COLO668 (cell line): ENCODE data around the gene GET4.

Experiments used
- DNase-seq: peaks from one replicate; lab custom pipeline; 2025; ENCODE audit not compliant: unreplicated experiment; lab: John Stamatoyannopoulos, UW

Gene GET4

GRCh38 chr7:876077-876971 is at the start of gene GET4:
Gene GET4, plus strand, starts transcription at chr7:876554. Its CDS starts 92 bp downstream, at chr7:876646.
- DNase-seq, result peak; percentile 100

DNA sequence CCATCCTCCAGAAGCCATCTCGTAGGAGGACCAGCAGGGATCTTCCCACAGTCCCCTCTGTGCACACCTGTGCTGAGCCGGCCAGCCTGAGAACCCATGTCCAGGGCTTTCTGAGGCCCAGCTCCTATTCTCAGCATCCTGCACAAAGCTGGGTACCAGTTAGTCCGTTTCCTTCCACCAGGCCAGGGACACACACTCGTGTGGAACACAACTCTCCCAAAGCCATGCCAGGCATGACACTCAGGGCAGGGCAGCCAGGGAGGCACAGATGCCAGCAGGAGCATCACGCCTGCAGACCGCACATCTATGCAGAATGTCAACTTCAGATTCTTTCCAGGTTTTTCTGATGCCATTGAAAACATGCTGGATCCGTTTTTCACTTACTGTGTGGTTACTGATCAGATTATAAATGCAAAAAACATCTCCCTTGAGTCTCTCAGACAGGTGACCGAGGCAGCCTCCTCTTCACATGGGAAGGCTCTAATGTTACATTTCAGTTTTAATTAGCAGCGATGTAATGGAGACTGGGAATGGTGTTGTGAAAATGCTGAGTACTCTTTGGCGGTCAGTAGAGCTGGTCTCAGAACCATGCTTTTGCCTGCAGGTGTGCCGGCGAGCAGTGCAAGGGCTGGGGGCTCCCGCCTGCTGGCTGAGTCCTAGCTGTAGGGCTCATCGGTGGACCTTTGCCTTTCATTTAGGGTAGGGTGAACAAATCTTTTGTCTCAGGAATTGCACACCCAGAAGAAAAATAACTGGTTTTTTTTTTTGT is 47.4 kb upstream of the GET4 start:
- peak; percentile 37 for DNase-seq

DNA sequence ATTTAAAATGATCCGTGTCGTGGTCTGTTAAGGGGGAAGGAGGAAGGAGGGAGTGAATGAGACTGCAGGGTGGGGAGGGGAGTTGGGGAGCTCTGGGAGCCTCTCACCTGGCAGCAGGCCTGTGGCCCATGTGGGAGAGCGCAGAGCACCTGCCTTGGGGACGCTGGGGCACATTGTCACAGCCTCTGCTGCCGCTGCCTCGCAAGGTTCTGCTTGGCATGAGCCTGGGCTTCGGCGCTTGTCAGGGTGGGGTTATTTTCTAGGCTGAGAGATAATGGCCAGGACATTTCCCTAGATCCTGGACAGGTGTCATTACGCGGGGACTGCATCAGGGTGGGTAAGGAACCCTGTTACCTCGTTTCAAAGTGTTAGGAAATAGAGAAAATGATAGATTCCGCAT is 46.3 kb upstream of the GET4 start:
- peak; percentile 92 for DNase-seq

GRCh38 chr7:831596-832166 is 44.7 kb upstream of the GET4 start:
- DNase-seq, result no peak

DNA sequence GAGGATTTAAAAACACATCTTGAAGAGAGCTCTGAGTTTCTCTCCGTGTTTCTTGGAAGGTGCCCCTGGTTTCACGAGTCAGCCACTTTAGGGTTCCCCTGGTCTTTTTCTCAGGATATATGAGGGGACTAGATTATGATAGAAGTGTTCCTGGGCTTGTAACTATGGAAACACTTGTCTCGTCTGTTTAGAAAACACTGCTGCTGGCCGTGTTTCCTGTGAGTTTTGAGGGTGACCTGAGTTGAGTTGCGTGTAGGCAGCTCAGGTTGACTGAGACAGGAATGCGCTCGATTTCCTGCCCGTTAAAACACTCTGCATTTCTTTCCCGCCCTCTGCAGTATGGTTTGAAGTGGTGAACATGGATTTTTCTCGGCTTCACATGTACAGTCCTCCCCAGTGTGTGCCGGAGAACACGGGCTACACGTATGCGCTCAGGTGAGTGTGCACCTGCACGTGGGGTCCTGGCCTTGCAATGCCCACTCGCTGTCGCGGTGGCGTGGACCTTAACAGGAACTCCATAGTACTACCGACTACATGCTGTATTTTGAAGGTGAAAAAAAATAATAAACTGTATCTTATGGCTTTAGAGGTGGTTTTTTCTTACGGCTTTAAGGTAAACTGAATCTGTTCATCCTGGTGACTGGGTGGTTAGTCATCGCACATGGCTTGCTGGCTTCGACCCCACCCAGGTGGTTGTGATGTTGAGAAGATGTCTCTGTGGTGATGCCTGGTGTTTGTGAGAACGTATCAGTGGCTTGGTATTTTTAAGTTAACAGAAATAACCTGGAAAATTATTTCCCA is 44.0 kb upstream of the GET4 start, which contains the start of gene SUN1:
Gene SUN1 (plus strand): TSS at position 310 of the 801 bp plus-strand sequence. CDS start 49 bp downstream, at position 359.
- peak; percentile 67 for DNase-seq

DNA sequence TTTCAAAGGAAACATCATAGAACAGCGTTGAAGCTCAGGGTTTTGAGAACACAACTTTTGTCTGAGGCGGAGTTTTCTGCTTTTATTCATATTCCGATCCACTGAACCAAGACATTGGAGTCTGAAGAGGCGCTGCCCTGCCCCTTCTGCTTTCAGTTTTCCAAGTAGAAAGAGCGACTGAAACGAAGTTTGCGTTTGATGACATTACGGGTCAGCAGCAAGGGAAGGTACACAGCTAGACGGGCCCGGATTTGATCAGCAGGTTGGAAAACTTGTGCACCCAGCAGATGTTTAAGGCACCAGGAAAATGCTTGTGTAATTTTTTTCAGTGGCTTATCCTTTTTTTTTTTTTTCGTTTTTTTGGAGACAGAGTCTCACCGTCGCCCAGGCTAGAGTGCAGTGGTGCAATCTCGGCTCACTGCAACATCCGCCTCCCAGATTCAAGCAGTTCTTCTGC is 43.4 kb upstream of the GET4 start:
- DNase-seq, result no peak

GRCh38 chr7:833601-834258 is 42.6 kb upstream of the GET4 start:
- no peak for DNase-seq

GRCh38 chr7:834277-834676 is 42.1 kb upstream of the GET4 start:
- no peak for DNase-seq

DNA sequence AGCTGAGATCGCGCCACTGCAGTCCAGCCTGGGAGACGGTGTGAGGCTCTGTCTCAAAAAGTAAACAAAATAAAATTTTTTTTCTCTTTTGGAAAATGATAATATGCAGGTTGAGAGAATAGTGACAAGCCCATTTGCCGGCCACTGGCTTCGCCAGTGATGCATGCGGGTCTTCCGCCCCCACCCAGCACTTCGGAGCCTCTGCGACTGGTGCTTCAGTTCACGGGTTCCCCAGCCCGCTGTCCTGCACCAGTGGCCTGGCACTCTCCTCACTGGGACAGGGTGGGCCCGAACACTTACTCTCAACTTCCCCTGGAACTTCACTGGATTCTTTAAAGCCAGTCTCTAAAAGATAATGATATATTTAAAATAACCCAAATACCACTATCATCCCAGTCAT is 41.3 kb upstream of the GET4 start:
- DNase-seq, result no peak

- DNase-seq, result no peak
Measured at GRCh38 chr7:835485-836401, 40.6 kb upstream of the GET4 start.

- peak; percentile 31 for DNase-seq
Measured at GRCh38 chr7:836429-836828, 39.9 kb upstream of the GET4 start.

- no peak for DNase-seq
Measured at GRCh38 chr7:837001-837400, 39.4 kb upstream of the GET4 start.

GRCh38 chr7:840001-840600 is 36.3 kb upstream of the GET4 start:
- DNase-seq, result no peak

GRCh38 chr7:841943-842342 is 34.4 kb upstream of the GET4 start:
- no peak for DNase-seq

- peak; percentile 12 for DNase-seq
Measured at GRCh38 chr7:842431-843031, 33.8 kb upstream of the GET4 start.

GRCh38 chr7:843230-843629 is 33.1 kb upstream of the GET4 start:
- no peak for DNase-seq

- DNase-seq, result no peak
Measured at GRCh38 chr7:844043-844442, 32.3 kb upstream of the GET4 start.

- no peak for DNase-seq
Measured at GRCh38 chr7:844514-844913, 31.8 kb upstream of the GET4 start.
